CD4-positive, alpha-beta T cell treated with Interleukin-4 for 1 hour (primary cell): ENCODE results near the gene UBN1.

Experiments used
- DNase-seq, 2 donors: peaks; one replicate each; pipeline ENCODE4 v3.0.0-alpha.2; 2020 to 2022

Gene UBN1

DNA sequence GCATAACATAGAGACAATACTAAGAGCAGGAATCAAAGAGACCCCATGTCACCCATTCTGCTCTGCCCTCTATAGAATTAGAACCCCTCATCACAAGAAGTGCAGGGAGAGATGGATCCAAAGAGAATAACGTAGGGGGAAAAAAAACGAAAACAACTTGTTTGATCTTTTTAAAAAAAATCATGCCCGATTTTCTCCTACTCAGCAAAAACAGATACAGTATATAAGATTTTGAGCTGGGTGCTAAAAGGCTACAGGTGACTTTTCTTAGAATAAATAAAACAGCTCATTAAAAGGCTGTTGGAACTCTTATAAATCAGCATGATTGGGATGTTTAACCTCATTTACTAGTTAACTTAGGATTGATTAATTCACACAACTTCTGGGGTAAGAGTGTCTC lies 17.4 kb downstream of the UBN1 start:
- DNase-seq = no peak

- DNase-seq = no peak
These were observed 18.1 kb downstream of the UBN1 start for GRCh38 chr16:4865231-4865860.

DNA sequence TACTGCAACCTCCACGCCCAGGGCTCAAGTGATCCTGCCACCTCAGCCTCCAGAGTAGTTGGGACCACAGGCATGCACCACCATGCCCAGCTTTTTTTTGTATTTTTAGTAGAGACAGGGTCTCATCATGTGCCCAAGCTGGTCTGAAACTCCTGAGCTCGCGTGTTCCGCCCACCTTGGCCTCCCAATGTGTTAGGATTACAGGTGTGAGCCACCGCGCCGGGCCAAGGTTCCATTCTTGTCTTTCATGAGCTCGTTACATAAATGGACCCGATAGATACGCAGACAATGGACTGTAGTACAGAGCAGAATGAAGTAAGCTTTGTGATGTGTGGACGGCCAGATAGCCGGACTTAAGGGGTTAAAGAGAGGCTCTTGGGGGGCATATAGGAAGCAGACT lies 19.3 kb downstream of the UBN1 start:
- no peak for DNase-seq

GRCh38 chr16:4868026-4868425 lies 20.7 kb downstream of the UBN1 start:
- no peak for DNase-seq

GRCh38 chr16:4868535-4868934 lies 21.3 kb downstream of the UBN1 start:
- DNase-seq = no peak

DNA sequence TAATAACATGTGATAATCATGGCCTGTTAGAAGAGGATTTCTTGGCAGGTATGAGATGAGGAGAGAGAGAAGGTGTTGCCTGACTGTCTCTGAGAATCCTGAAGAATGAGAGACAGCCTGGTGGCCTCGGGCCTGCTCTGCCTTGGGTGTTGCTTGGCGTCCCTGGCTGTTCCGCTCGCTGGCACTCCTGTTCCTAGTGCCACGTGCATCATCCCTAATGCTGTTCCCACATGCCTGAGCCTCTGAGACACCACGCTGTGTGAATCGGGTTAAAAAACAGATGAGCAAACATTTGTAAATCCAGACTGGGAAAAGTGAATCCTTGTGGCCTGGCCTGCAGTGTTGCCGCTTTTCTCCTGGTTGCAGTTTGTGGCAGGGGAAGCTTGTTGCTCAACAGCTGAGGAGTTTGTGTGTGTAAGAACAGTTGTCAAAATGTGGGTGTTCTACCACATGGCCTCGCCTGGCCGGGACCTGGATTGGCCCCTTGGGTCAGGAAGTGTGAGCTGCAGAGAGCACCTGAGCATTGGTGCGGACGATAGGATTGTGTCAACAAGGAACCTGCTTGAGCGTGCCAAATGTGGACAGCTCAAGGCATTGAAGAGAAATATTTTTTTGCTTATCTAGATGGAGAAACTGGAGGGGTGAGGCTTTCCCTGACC lies 22.0 kb downstream of the UBN1 start:
- DNase-seq = no peak

DNA sequence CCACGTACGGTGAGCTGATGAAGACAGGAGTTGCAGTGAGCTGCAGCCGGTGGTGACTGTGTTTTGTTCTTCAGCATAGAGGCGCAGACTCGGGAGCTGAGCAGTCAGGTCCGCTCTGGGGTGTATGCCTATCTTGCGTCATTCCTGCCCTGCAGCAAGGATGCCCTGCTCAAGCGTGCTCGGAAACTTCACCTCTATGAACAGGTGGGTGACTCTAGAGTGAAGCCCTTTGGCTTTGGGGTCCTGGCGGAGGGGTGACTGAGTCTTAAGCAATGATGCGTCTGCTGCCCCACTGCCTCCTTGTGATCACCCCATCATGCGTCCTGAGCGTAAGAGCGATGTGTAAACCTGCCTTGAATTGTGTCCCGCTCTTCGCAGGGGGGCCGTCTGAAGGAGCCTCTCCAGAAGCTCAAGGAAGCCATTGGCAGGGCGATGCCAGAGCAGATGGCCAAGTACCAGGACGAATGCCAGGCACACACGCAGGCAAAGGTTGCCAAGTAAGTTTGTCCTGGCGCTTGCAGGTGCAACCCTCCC lies 22.9 kb downstream of the UBN1 start:
- DNase-seq = no peak

GRCh38 chr16:4871071-4871470 lies 23.8 kb downstream of the UBN1 start:
- no peak for DNase-seq

DNA sequence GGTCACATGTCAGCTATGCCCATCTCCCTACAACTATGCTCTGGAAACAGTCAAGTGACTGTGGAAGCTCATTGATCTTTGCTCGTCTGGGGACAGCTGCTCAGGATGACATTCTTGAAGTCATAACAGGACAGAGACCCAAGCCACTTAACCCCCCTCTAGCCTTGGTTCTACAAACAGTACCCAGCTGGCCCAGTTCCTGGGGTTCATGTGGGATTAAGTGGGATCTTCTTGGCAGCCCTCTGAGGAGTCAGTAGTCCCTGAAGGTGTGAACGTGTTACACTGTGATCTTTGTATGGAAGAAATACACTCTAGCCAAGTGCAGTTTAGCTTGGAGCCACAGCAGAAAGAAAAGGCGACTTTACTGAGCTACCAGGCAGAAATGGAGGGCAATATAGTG lies 25.8 kb downstream of the UBN1 start:
- no peak for DNase-seq

DNA sequence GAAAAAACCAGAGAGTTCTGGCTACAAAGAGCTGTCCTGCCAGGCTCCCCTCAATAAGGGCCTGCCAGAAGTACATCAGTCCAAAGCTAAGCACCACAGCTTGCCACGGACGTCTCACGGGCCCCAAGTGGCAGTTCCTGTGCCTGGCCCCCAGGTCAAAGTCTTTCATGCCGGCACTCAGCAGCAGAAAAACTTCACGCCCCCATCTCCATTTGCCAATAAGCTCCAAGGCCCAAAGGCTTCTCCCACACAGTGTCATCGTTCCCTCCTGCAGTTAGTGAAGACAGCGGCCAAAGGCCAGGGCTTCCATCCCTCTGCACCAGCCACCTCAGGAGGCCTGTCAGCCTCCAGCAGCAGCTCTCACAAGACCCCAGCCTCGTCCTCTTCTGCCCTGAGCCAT lies 27.4 kb downstream of the UBN1 start:
- no peak for DNase-seq

GRCh38 chr16:4876646-4877379 lies 29.5 kb downstream of the UBN1 start:
- no peak for DNase-seq

DNA sequence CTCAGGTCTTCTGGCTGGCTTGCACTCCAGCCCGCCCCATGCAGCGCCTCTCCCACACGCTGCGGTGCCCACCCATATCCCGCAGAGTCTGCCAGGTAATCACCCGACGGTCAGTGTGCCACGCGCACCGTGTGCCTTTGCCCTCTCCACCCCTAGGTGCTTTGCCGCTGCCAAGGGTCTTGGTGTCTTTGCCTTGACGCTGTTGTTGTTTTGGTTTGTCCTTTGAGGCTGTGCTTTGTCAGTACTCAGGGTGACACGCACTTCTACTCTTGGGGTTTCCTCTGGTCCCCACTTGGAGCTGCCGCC lies 30.1 kb downstream of the UBN1 start:
- DNase-seq = no peak

DNA sequence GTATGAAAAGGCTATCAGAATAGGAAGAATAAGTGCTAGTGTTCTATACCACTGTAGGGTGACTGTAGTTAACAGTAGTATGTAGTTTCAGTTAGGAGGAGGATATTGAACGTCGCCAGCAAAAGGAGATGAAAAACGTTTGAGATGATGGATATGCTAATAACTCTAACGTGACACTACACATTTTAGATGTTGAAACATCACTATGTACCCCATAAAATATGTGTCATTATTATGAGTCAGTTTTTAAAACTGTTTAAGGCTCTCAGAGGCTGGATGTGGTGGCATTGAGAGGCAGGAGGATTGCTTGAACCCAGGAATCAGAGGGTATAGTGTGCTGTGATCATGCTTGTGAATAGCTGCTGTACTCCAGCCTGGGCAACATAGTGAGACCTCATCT lies 31.8 kb downstream of the UBN1 start:
- no peak for DNase-seq

DNA sequence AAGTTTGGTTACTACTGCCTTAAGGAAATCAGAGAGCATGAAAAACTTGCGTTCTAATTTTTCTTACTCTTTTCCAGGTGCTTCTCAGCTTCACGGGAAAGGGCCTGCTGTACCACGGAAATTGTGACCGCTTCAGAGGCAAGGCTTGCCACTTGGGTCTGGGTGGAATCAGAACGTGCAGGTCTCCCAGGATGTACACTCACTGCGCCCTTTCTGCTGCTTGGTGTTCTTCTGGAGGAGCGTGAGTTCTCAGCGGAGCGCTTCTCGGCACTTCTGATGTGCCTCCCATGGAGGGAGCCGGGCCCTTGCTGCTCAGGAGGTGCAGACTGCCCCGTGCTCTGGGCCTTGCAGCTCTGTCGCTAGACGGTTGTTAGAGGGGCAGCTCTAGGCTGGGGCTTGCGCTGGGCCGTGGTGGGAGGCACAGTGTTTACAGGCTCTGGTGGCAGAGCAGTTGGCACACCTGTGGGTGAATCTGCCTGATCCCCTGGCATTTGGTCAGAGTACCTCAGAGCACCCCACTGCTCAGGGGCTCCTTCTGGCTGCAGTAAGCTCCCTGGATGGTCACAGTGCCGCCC lies 32.8 kb downstream of the UBN1 start:
- DNase-seq = no peak

GRCh38 chr16:4882000-4882632 lies 34.8 kb downstream of the UBN1 start:
- DNase-seq = no peak

DNA sequence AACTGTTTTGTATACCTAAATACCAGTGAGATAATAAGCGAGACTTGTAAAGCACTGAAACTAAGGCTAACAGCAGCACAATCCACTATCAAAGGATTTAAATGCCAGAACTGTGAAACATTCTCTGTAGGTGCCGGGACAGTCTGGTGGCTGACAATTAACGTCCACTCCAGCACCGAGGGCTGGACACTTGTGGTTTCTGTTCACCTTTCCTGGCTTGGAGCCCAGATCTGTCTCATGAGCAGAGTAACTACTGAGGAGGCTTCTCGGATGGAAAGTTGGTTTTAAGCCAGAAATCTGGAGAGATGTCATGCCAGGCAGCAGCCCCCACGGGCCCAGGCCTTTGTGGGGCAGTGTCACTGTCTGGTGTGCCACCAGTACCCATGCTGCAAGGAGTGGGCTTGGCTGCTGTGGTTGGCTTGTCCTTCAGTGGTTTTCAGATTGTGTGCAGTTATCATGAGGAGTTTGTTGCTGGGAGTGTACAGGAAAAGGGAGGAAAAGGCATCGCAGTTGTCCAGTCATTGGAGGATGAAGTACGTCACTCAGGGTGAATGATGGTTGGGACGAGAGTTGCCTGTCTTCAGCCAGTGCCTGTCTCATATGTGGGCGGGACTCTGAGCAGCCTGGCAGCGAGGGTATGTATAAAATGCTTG lies 35.5 kb downstream of the UBN1 start:
- no peak for DNase-seq

- DNase-seq = no peak
These were observed 36.2 kb downstream of the UBN1 start for GRCh38 chr16:4883501-4883900.

DNA sequence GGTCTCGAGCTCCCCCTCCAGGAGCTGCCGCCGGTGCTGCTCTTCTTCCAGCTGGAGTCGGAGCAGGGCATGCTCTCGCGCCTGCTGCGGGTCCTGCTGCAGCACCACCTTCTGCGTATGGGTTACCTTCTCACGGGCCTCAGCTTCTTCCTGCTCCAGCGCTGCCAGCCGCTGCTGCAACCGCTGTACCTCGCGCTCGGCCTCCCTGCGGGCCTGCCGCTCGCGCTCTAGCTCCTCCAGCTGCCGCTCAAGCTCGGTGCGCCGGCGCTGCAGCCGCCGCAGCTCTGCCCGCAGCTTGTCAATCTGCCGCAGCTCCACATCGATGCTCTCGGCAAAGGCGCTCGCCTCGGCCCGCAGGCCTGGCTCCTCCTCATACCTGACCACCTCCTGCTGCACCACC lies 36.9 kb downstream of the UBN1 start:
- DNase-seq = no peak

- no peak for DNase-seq
These were observed 37.9 kb downstream of the UBN1 start for GRCh38 chr16:4884972-4885874.

GRCh38 chr16:4886151-4886550 lies 38.9 kb downstream of the UBN1 start:
- DNase-seq = no peak

DNA sequence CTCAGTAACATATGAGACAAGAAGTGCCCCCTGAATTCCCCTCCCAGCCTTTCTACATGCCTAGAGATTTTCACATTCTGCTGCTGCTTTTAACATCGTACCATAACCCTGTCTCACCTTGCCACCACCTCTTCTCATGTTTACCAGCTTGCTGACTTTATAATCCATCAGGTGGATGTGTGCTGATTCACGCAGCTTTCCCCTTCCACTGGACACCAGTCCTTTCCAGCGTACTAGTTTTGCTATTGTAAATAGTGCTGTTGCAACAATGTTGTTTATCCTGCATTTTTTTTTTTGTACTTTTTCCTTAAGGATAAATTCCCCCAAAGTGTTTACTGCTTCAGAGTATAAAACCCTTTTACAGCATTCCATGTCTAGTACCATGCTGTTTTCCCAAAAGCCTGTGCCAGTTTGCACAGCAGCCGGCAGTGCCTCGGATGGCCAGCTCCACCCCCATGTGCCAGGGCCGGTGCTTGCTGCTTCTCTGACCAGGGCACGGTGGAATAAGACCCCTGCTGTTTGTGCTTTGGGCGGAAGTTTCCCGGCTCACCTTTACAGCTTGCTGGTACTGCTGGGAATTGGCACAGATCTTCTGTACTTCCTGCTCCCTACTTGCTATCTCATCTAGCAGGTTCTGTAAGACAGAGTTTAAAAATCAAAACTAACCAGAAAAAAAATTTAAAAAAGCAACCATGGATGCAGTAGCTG lies 41.3 kb downstream of the UBN1 start:
- DNase-seq = no peak
